ENCODE measurements around the gene FMO5. TPM values are rescaled to one million over a fixed set of nuclear protein-coding genes. Genes with fewer than 3 reads are reported as not detected.
"Not testable (repeated sequence)": the region's sequence is repeated elsewhere in the genome, so short reads cannot be mapped to it uniquely, and the experiment has no call there.

Gene FMO5
- total RNA-seq, 6 experiments from 2014 or later = 55.0 to 482 (median 99.6) TPM

DNA sequence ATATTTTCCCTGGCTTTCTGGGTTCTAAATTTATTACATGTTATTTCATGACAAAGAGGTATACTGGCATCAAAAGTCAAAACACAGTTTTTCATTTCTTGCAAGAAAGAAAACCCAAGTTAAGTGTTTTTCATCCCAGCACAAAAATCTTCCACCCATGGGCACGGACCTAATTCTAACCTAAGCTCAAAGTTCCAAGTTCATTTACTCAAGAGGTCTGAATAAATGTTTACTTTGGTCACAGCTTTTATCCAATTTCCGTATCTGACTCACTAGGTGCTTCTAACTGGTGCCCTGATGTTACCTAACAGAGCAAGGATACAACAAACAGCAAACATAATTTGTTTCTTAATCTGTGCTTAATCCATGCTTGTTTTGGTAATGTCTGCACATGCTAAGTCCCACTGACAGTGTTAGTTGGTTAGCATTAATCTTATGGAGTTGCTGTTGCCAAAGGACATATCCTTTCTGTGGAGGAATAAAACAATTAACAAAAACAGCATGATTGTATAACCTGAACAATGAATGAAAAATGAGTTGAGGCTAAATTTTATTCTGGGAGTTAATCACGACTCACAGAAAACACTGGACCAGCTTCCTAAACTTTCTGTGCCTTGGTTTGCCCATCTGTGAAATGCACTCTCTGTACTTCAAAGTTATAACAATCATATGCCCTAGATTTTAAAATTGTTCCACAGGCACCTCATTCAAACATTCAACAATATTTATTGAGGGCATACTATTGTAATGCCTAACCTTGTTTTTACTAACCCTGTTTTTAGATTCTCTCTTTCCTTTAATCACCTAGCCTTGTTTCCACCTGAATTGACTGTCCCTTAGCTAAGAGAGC, 13.1 kb upstream of the FMO5 start:
- ATAC-seq = peak; percentile 13 to 57 (median 25)

GRCh38 chr1:147236959-147237791, 12.0 kb upstream of the FMO5 start:
- Histone ChIP-seq H3K36me3 (no peaks in the 10 kb centered on the region), H3K4me1 (peaks cover 0 to 65% (median 23%) of the 10 kb centered on the region in 4 donors), H3K27ac (peak overlapping the region; percentile 33 to 94 (median 91)), H3K4me3 (no peak overlapping the region), H3K27me3 (no peaks in the 10 kb centered on the region), H3K9me3 (no peaks in the 10 kb centered on the region)
- ATAC-seq (peak; percentile 9 to 29 (median 28)), DNase-seq (peak; percentile 41 to 71 (median 67))
- TF ChIP-seq CTCF (IDR thresholded peaks at IDR 0.05) = no peak
- TF ChIP-seq POLR2A (IDR thresholded peaks at IDR 0.05) = no peak
- WGBS (ENCODE audit: insufficient coverage, low coverage, low lambda C conversion rate, missing lambda C conversion rate) = 35% methylated on average over 2 of the region's 3 CpGs
- intact Hi-C loops (cut with DNase I) = loop anchor here in 1 of 2 donors (5.0 kb wide), 1 partner anchor 65 kb away; the partner anchor contains the start of gene PRKAB2

More for the DNA sequence above, 13.1 kb upstream of the FMO5 start:
- 24% methylated on average over 3 of the region's 3 CpGs for WGBS (ENCODE audit: insufficient coverage, low coverage, low lambda C conversion rate, missing lambda C conversion rate)
- peak overlapping the region; percentile 33 to 94 (median 91) for H3K27ac ChIP-seq
- intact Hi-C loops (cut with DNase I) = loop anchor here in 1 of 2 donors (5.0 kb wide), 1 partner anchor 66 kb away; the partner anchor contains the start of gene PRKAB2
- no peaks in the 10 kb centered on the region for H3K36me3 ChIP-seq
- DNase-seq = no peak
- no peak overlapping the region for H3K4me3 ChIP-seq
- no peaks in the 10 kb centered on the region for H3K9me3 ChIP-seq
- peaks cover 0 to 66% (median 23%) of the 10 kb centered on the region in 4 donors for H3K4me1 ChIP-seq
- TF ChIP-seq CTCF (IDR thresholded peaks at IDR 0.05) (no peak), POLR2A (IDR thresholded peaks at IDR 0.05) (no peak)
- no peaks in the 10 kb centered on the region for H3K27me3 ChIP-seq

GRCh38 chr1:147236448-147236847, 11.3 kb upstream of the FMO5 start:
- intact Hi-C loops (cut with DNase I) = loop anchor here in 1 of 2 donors (5.0 kb wide), 1 partner anchor 64 kb away; the partner anchor contains the start of gene PRKAB2
- peaks cover 0 to 58% (median 26%) of the 10 kb centered on the region in 4 donors for H3K4me1 ChIP-seq
- WGBS (ENCODE audit: insufficient coverage, low coverage, low lambda C conversion rate, missing lambda C conversion rate) = 93% methylated on average over 2 of the region's 2 CpGs
- H3K9me3 ChIP-seq = no peaks in the 10 kb centered on the region
- H3K4me3 ChIP-seq = no peak overlapping the region
- no peaks in the 10 kb centered on the region for H3K27me3 ChIP-seq
- H3K36me3 ChIP-seq = no peaks in the 10 kb centered on the region
- ATAC-seq (no peak), DNase-seq (no peak)
- peak overlapping the region; percentile 32 to 94 (median 91) for H3K27ac ChIP-seq
- TF ChIP-seq POLR2A (IDR thresholded peaks at IDR 0.05) (no peak), CTCF (IDR thresholded peaks at IDR 0.05) (no peak)

GRCh38 chr1:147235822-147236221, 10.7 kb upstream of the FMO5 start:
- TF ChIP-seq CTCF (IDR thresholded peaks at IDR 0.05) (no peak), POLR2A (IDR thresholded peaks at IDR 0.05) (no peak)
- ATAC-seq (peak; percentile 23 to 78 (median 76)), DNase-seq (peak; percentile 49 to 94 (median 93))
- WGBS (ENCODE audit: insufficient coverage, low coverage, low lambda C conversion rate, missing lambda C conversion rate) = 40% methylated on average over 1 of the region's 1 CpG
- Histone ChIP-seq H3K36me3 (no peaks in the 10 kb centered on the region), H3K9me3 (no peaks in the 10 kb centered on the region), H3K4me3 (no peak overlapping the region), H3K4me1 (peaks cover 0 to 57% (median 27%) of the 10 kb centered on the region in 4 donors), H3K27me3 (no peaks in the 10 kb centered on the region), H3K27ac (peak overlapping the region in 2 of 3 donors; percentile 91 to 94)
- intact Hi-C loops (cut with DNase I) = loop anchor here in 1 of 2 donors (5.0 kb wide), 1 partner anchor 64 kb away; the partner anchor contains the start of gene PRKAB2

- WGBS (ENCODE audit: insufficient coverage, low coverage, low lambda C conversion rate, missing lambda C conversion rate) = 19% methylated on average over 6 of the region's 8 CpGs
- peak overlapping the region; percentile 38 to 94 (median 91) for H3K27ac ChIP-seq
- peak; percentile 37 to 60 (median 50) for ATAC-seq
- H3K27me3 ChIP-seq; H3K4me3 ChIP-seq; intact Hi-C loops (cut with DNase I); H3K36me3 ChIP-seq; H3K9me3 ChIP-seq; DNase-seq: not testable (repeated sequence)
- peaks cover 0 to 46% (median 22%) of the 10 kb centered on the region in 4 donors for H3K4me1 ChIP-seq
Measured at GRCh38 chr1:147233903-147234302, 8.8 kb upstream of the FMO5 start.

- peak overlapping the region in 1 of 3 donors; percentile 50 for H3K27ac ChIP-seq
- H3K27me3 ChIP-seq; H3K36me3 ChIP-seq; DNase-seq; intact Hi-C loops (cut with DNase I); H3K9me3 ChIP-seq; ATAC-seq; H3K4me3 ChIP-seq: not testable (repeated sequence)
- peaks cover 0 to 27% (median 10%) of the 10 kb centered on the region in 4 donors for H3K4me1 ChIP-seq
- 41% methylated on average over 5 of the region's 5 CpGs for WGBS (ENCODE audit: insufficient coverage, low coverage, low lambda C conversion rate, missing lambda C conversion rate)
Measured at GRCh38 chr1:147231032-147231431, 5.9 kb upstream of the FMO5 start.

All from right lobe of liver (tissue), 6 donors.